Progenitor cell of endocrine pancreas (in vitro differentiated cells): ENCODE measurements around the gene KRTAP1-4. TPM values are rescaled to one million over a fixed set of nuclear protein-coding genes. Genes with fewer than 3 reads are reported as not detected.
A peak's percentile ranks its signal among the peaks of the same experiment; 100 is the strongest.

ENCODE experiments used
- DNase-seq: peaks from one replicate; pipeline ENCODE4 v3.0.0; 2021; ENCODE audit warnings: low spot score; ENCODE audit not compliant: unreplicated experiment
- H3K27ac Mint-ChIP-seq: 2 replicates; pipeline ENCODE4 v1.8.0; 2021; ENCODE audit warnings: mild to moderate bottlenecking, moderate library complexity, mixed read lengths
- H3K27me3 Mint-ChIP-seq: 2 replicates; pipeline ENCODE4 v1.8.0; 2021; ENCODE audit warnings: mixed read lengths
- H3K36me3 Mint-ChIP-seq: 2 replicates; pipeline ENCODE4 v1.8.0; 2022; ENCODE audit warnings: mixed read lengths; ENCODE audit not compliant: insufficient read depth
- H3K4me1 Mint-ChIP-seq: 2 replicates; pipeline ENCODE4 v1.8.0; 2021; ENCODE audit warnings: low read depth, mixed read lengths
- H3K4me3 Mint-ChIP-seq: 2 replicates; pipeline ENCODE4 v1.8.0; 2021; ENCODE audit warnings: low read depth, mild to moderate bottlenecking, moderate library complexity, mixed read lengths
- H3K9me3 Mint-ChIP-seq: 2 replicates; pipeline ENCODE4 v1.8.0; 2021; ENCODE audit warnings: low read depth, mixed read lengths
- total RNA-seq: library from RNA; stranded (reverse); gene quantifications from 2 replicates; pipeline ENCODE4 v1.2.1, GENCODE V29; 2021
- TF ChIP-seq, protein P1 (sequence below): fragments of 200-600 bp; sonication (generic); IDR thresholded peaks from one replicate; pipeline ENCODE4 v1.5.0; 2021; ENCODE audit warnings: antibody characterized with exemption, mild to moderate bottlenecking; ENCODE audit not compliant: unreplicated experiment

Gene KRTAP1-4
- total RNA-seq, 1 donor from 2014 or later = not detected

DNA sequence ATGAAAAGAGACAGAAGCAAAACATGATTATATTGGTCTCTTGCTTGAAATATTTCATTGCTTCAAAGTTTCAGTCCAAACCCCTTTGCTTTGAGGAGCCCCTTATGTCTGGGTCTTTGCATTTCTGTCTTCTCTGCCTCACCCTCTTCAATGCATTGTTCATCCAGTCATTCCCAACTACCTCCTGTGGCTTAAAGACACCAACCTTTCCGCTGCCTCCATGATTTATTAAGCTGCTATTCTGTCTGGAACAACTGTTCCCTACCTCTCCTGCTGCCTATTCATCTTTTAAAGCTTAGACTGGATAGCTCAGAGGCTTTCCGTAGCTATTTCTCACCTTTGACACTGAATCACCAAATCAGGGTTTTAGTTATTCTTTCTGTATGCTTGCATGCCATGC, 32.6 kb downstream of the KRTAP1-4 start:
- TF ChIP-seq, protein P1, sequence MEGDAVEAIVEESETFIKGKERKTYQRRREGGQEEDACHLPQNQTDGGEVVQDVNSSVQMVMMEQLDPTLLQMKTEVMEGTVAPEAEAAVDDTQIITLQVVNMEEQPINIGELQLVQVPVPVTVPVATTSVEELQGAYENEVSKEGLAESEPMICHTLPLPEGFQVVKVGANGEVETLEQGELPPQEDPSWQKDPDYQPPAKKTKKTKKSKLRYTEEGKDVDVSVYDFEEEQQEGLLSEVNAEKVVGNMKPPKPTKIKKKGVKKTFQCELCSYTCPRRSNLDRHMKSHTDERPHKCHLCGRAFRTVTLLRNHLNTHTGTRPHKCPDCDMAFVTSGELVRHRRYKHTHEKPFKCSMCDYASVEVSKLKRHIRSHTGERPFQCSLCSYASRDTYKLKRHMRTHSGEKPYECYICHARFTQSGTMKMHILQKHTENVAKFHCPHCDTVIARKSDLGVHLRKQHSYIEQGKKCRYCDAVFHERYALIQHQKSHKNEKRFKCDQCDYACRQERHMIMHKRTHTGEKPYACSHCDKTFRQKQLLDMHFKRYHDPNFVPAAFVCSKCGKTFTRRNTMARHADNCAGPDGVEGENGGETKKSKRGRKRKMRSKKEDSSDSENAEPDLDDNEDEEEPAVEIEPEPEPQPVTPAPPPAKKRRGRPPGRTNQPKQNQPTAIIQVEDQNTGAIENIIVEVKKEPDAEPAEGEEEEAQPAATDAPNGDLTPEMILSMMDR = no peak
- Mint-ChIP-seq H3K27me3 (no peaks in the 10 kb centered on the region), H3K27ac (no peak overlapping the region), H3K36me3 (no peaks in the 10 kb centered on the region), H3K4me3 (no peak overlapping the region), H3K9me3 (no peaks in the 10 kb centered on the region), H3K4me1 (peaks cover 8% of the 10 kb centered on the region)
- DNase-seq = no peak

DNA sequence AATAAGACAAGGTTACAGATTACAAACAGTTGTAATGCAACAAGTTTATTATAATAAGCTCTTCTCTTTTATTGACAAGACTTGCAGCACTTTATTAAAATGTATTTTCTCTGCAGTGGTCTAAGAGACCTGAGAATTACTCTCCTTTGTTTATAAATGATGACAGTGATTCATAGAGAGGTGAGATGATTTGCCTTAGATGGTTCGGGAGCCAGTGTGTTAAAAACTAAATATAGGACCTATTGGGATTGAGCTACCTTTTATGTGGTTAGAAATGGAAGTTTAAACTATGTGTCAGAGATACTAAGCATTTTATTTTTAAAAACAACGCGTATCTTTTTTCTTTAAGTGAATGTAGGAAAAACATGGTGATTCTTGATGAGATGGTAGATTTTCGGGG, 33.2 kb downstream of the KRTAP1-4 start:
- Mint-ChIP-seq H3K27me3 (no peaks in the 10 kb centered on the region), H3K27ac (no peak overlapping the region), H3K4me1 (peaks cover 11% of the 10 kb centered on the region), H3K9me3 (no peaks in the 10 kb centered on the region), H3K4me3 (no peak overlapping the region), H3K36me3 (no peaks in the 10 kb centered on the region)
- no peak for DNase-seq
- TF ChIP-seq, protein P1 = no peak

DNA sequence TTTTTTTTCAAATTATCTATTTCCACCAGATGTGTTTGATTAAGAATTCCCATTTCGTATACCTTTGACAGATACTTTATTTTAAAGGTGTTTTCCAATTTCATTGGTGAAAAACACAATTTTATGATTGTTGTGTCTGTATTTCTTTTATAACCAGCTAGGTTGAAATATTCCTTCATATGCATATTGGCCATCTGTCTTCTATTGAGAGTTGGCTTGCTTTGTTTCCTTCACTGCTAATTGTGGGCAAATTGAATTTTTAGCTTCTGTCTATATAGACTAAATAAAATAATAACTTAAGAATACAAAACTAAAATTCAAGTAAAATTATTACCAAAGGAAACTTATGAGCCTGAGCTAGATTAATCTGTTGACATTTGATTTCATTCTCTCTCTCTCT, 34.9 kb downstream of the KRTAP1-4 start:
- Mint-ChIP-seq H3K27ac (no peak overlapping the region), H3K4me3 (no peak overlapping the region), H3K36me3 (no peaks in the 10 kb centered on the region), H3K4me1 (peaks cover 11% of the 10 kb centered on the region), H3K27me3 (no peaks in the 10 kb centered on the region), H3K9me3 (peaks cover 3% of the 10 kb centered on the region)
- TF ChIP-seq, protein P1 = no peak
- DNase-seq = no peak

DNA sequence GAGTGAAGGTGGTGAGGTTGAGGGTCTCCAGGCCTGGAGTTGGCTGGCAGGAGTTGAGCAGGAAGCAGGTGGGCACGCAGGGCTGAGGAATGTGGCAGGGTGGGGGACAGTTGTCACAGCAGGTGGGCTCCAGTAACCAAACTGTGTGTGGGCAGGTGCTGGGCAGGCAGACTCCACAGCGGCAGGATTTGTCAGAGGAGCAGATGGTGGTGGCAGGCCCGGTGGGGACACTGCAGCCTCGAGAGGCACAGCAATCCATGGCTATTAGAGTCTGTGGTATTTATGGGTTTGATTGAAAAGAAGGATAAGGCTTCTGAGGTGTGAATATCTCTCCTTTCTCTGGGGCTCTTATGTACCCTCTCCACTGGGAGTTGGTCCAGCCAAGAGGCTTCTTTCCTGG, 36.2 kb downstream of the KRTAP1-4 start, which contains the start of gene KRTAP3-3:
TSS of gene KRTAP3-3 (minus strand) at position 326 of the 400 bp plus-strand sequence. CDS start at position 259, 67 bp downstream.
- Mint-ChIP-seq H3K27ac (peak within 1 kb of the TSS; percentile 35), H3K9me3 (peaks cover 3% of the 10 kb centered on the region), H3K36me3 (no peaks in the 10 kb centered on the region), H3K27me3 (no peaks in the 10 kb centered on the region), H3K4me3 (no peak within 1 kb of the TSS), H3K4me1 (peaks cover 11% of the 10 kb centered on the region)
- no peak for DNase-seq
- TF ChIP-seq, protein P1 = no peak

DNA sequence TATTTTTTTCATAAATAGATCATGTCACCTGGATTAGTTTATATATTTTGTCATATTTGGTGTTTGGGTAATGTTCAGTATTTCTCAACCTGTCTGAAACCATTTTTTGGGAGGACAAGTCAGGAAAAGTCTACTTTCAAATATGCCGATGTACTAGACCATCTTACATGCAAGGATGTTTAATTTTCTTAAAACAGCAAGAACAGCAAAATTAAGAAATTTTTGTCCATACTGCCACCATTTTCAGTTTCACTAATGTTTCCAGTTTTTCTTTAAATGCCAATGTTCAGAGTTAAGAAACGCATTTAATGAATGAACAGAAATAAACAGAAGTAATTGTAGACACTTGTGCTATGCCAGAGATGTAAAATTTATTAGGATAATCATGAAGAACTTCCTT, 36.9 kb downstream of the KRTAP1-4 start:
- H3K27me3 Mint-ChIP-seq = no peaks in the 10 kb centered on the region
- DNase-seq = no peak
- peaks cover 11% of the 10 kb centered on the region for H3K4me1 Mint-ChIP-seq
- TF ChIP-seq, protein P1 = no peak
- H3K9me3 Mint-ChIP-seq = peaks cover 3% of the 10 kb centered on the region
- no peak overlapping the region for H3K27ac Mint-ChIP-seq
- no peak overlapping the region for H3K4me3 Mint-ChIP-seq
- no peaks in the 10 kb centered on the region for H3K36me3 Mint-ChIP-seq
